Inflammatory macrophage (primary cell): ENCODE measurements around the gene ERMARD.
A peak's percentile ranks its signal among the peaks of the same experiment; 100 is the strongest.
"Not testable (repeated sequence)": the region's sequence is repeated elsewhere in the genome, so short reads cannot be mapped to it uniquely, and the experiment has no call there.

ENCODE experiments used
- DNase-seq, 2 donors: peaks; one replicate each; pipeline ENCODE4 v3.0.0-alpha.2; 2020 to 2022

The ERMARD gene

DNA sequence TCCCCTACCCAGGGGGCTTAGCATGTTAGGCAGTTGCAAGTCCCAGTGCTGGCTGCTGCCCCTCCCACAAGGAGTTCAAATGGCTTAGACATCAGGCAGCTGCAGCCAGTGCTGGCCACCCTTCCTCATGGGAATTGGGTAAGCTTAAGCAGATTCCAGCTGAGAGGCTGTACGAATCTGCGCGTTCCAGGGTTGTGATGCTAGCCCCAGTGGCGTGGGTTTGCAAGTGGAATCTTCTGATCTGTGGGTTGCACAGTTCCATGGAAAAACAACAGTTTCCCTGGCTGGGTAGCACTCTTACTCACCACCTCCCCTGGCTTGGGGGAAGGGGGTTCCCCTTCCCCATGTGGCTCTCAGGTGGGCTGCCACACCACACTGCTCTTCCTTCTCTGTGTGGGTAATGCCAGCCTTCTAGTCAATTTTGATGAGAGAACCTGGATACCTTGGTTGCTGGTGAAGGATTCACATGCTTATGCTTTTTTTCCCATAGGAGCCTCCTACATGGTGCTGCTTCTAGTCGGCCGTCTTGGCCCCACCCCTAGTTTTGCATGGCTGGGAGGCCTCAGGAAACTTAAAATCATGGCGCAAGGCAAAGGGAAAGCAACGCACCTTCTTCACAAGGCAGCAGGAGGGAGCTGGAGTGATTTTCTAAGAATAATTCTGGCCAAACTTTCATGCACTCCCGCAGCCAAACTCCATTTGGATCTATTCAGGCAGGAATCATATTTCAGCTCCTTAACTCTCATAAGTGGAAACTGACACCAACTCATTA, 13.0 kb upstream of the ERMARD start:
- DNase-seq, result no peak

GRCh38 chr6:169738976-169739529, 12.4 kb upstream of the ERMARD start:
- no peak for DNase-seq

- DNase-seq, result no peak
Measured at GRCh38 chr6:169741344-169741743, 10.1 kb upstream of the ERMARD start.

- DNase-seq, result no peak
Measured at GRCh38 chr6:169745405-169745804, 6.0 kb upstream of the ERMARD start.

GRCh38 chr6:169746556-169746955, 4.9 kb upstream of the ERMARD start:
- no peak for DNase-seq

- DNase-seq, result peak; percentile 4 to 6
Measured at GRCh38 chr6:169752074-169752623, 727 bp downstream of the ERMARD start.

GRCh38 chr6:169755162-169755561, 3.7 kb downstream of the ERMARD start:
- no peak for DNase-seq

DNA sequence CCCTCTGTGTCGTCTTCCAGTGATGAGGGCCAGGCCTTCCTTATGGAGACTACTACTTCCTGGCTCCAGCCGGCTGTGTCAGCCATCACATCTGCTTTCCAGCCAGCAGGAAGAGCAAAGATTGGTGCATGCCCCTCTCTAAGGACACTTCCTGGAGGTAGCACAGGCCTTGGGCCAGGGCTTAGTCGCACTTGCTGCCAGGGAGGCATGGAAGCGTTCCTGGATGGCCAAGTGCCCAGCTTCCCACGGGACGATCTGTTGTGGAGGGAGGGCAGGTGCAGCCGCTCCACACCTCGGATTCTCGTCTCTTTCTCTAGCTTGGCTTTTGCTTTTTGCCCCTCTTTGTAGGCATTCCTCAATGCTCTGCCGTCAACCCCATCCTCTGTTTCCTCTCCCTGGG, 11.9 kb downstream of the ERMARD start:
- no peak for DNase-seq

DNA sequence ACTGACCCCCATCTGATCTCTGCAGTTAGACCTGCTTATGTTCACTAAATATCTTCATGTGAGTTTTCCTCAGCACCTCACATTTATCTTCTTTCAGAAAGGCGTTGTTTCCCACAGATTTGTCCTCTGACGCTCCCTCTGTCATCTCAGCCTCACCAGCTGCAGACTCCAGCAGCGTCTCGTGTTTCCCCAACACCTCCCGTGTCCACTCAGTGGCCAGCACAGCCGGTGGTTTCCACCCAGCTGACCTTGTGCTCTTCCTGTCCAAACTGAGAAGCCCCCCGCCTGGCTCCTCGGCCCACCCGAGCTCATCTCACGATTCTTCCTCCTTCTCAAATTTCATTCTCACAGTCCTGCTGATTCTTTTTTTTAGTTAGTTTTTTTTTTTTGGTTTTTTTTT, 12.5 kb downstream of the ERMARD start:
- no peak for DNase-seq

DNA sequence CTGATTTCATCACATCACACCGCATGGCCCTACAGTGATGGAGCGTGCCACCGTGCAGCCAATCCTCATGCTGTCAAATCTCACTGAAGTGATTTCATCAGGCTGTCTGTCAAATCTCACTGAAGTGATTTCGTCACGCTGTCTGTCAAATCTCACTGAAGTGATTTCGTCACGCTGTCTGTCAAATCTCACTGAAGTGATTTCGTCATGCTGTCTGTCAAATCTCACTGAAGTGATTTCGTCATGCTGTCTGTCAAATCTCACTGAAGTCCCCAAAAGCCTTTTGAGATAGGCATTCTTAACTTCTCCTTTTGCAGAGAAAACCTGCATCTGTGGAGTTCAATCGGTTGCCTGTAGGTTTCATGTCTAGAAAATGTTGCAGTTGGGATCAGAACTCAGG, 14.4 kb downstream of the ERMARD start:
- DNase-seq, result not testable (repeated sequence)

- DNase-seq, result no peak
Measured at GRCh38 chr6:169766232-169766631, 14.8 kb downstream of the ERMARD start.

DNA sequence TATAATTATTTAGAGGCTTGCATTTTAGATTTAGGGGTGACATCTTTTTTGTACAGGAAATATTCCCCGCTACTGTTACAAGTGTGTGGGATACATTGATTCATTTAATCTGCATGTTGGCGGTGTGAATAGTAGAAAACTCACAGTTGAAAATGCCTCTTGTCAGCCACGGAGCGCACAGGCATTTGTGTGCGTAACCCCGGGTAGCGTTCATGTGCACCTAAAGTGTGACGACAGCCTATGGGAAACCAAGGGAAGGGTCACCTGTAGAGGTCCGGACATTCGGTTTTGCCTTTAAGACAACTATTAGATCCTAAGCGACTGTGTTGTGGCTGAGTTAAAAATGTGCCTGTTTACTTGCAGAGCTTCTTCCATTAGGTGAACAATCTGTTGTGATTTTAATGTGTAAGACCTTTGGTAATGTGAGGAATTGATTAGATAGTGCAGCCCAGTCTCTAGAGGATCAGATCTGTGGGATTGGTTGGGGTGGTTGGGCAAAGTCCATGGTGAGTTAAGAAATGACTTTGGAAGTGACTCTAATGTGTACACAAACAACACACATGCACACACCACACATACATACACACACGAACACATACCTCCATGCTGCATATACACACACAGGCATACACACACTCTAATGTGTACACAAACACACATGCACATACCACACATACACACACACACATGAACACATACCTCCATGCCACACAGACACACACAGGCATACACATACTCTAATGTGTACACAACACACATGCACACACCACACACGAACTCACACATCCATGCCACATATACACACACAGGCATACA, 15.7 kb downstream of the ERMARD start:
- DNase-seq, result no peak

DNA sequence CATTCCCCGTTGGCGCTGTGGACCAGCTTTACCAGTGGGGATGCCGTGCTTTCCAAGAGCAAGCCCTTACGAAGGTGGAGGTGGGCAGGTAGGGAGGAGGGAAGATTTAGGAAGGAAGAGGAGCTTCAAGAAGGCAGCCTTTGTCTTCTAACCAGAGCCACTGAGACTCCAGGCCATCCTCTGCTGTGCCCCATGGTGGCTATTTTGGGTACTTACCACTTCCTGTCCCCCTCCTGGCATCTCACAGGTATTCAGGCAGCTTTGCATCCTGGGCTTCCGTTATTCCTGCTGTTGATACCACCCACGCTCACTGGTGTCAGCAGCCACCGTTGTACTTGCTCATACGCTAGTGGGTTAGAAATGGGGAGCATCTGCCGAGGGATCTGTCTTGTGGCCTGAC, 22.9 kb downstream of the ERMARD start:
- DNase-seq, result no peak

- no peak for DNase-seq
Measured at GRCh38 chr6:169775321-169775720, 23.9 kb downstream of the ERMARD start.

- no peak for DNase-seq
Measured at GRCh38 chr6:169776379-169776778, 25.0 kb downstream of the ERMARD start.

DNA sequence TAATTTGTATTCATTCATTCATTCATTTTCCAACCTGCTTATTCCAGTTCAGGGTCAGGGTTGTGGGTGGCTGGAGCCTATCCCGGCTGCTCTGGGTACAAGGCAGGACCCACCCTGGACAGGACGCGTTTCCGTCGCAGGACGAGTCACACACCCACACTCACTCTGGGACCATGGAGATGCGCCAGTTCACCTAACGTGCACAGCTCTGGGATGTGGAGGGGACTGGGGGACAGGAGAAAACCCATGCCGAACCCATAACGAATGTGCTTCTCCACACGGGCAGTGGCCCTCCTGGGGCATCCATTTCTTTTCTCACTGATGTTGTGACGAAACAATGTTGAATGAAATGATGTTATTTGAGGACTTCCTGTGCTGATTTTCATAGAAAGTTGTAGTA, 26.5 kb downstream of the ERMARD start:
- DNase-seq, result no peak

DNA sequence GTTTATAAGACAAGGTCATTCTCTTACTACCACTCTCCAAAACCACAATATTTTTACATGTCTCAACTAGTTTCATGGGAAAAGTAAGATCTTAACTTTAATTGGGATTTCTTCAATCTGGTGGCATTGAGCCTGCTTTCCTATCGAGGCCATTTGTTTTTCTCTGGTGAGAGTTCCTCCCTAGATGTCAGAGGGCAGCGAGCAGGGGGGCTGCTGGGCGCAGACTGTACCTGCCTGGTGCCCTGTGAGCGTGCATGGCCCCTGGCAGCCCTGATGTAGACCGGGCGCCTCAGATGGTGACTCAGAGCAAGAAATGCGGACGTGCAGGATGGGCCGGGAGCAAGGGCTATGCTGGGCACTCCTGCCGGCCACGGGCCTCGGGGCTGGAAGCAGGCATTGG, 27.2 kb downstream of the ERMARD start:
- no peak for DNase-seq

DNA sequence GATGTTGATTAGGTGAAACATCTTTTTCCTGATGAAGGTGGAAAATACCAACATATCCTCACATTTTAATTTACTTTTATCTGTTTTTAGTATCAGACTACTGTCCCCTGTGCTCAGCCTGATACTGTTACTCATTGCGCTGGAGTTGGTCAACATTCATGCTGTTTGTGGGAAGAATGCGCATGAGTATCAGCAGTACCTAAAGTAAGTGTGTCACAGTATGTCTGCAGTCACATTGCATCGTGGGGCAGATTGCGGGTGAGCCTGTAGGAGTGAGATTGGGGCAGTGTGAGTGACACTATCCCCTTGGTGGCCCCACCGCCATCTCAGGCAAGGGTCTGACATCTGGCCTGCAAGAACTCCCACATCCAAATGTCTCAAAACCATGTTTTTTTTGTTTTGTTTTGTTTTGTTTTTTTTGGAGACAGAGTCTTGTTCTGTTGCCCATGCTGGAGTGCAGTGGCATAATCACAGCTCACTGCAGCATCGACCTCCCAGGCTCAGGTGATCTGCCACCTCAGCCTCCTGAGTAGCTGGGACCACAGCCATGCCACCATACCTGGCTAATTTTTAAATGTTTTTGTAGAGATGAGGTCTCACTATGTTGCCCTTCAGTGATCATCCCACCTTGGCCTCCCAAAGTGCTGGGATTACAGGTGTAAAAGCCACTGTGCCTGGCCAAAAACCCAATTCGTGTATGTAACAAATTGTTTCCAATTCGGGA, 27.8 kb downstream of the ERMARD start:
- DNase-seq, result no peak

GRCh38 chr6:169779896-169780295, 28.5 kb downstream of the ERMARD start:
- DNase-seq, result no peak

DNA sequence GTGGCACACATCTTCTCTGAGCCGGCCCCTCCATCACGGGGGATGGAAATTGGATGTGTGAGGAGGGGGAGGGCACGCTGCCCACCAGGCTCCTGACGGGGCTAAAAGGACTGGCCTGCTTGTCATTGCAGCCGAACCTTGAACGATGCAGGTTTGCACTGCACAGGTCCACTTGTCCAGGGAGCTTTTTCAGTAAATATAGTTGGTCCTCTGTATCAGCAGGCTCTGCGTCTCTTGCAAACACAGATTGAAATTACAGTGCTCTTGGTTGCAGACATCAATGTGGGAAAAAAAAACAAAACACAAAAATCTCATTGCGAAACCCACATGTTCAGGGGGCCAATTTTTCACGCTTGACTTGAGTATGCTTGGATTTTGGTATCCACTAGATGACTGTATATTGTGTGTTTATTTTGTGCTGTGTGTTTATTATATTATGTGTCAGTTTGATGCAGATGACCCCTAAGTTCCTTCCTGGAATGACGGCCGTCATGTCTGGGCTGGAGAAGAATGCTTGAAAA, 29.2 kb downstream of the ERMARD start:
- DNase-seq, result no peak

GRCh38 chr6:169782966-169783365, 31.5 kb downstream of the ERMARD start:
- no peak for DNase-seq

- DNase-seq, result no peak
Measured at GRCh38 chr6:169783401-169783800, 32.0 kb downstream of the ERMARD start.
